KMS-11 (cell line): ENCODE data around the gene RIPOR3.

Experiments used
- H2AFZ ChIP-seq: fragments of 200-600 bp; sonication (generic); 2 replicates; pipeline ENCODE4 v1.6.1; 2016; ENCODE audit warnings: antibody characterized with exemption, mixed run types, low read depth
- H3K27ac ChIP-seq: fragments of 200-600 bp; sonication (generic); 2 replicates; pipeline ENCODE4 v1.6.1; 2016; ENCODE audit warnings: mild to moderate bottlenecking, mixed run types
- H3K27me3 ChIP-seq: fragments of 200-600 bp; sonication (generic); 2 replicates; pipeline ENCODE4 v1.6.1; 2017; ENCODE audit warnings: mild to moderate bottlenecking, low read depth, mixed run types, moderate library complexity; ENCODE audit not compliant: insufficient read depth
- H3K36me3 ChIP-seq: fragments of 200-600 bp; sonication (generic); 2 replicates; pipeline ENCODE4 v1.6.1; 2017; ENCODE audit warnings: mild to moderate bottlenecking, mixed run types; ENCODE audit not compliant: insufficient read depth
- H3K4me1 ChIP-seq: fragments of 200-600 bp; sonication (generic); 2 replicates; pipeline ENCODE4 v1.6.1; 2016; ENCODE audit warnings: mild to moderate bottlenecking, low read depth, mixed run types; ENCODE audit not compliant: poor library complexity, severe bottlenecking
- H3K4me2 ChIP-seq: fragments of 200-600 bp; sonication (generic); 2 replicates; pipeline ENCODE4 v1.7.0; 2016; ENCODE audit warnings: mild to moderate bottlenecking, mixed run types
- H3K4me3 ChIP-seq: fragments of 200-600 bp; sonication (generic); IDR thresholded peaks from 2 replicates; pipeline ENCODE4 v1.6.1; 2017; ENCODE audit warnings: low read depth, low read length, mixed read lengths; ENCODE audit not compliant: insufficient read depth
- H3K79me2 ChIP-seq: fragments of 200-600 bp; sonication (generic); 2 replicates; pipeline ENCODE4 v1.6.1; 2016; ENCODE audit warnings: low read depth, mixed run types; ENCODE audit not compliant: insufficient read depth
- H3K9ac ChIP-seq: fragments of 200-600 bp; sonication (generic); 2 replicates; pipeline ENCODE4 v1.6.1; 2016; ENCODE audit warnings: mild to moderate bottlenecking, mixed run types
- H4K20me1 ChIP-seq: fragments of 200-600 bp; sonication (generic); 2 replicates; pipeline ENCODE4 v1.6.1; 2016; ENCODE audit warnings: mild to moderate bottlenecking, mixed run types; ENCODE audit not compliant: insufficient read depth
- CTCF ChIP-seq: fragments of 200-600 bp; sonication (generic); conservative IDR thresholded peaks from 2 replicates; pipeline ENCODE4 v1.6.1; 2017; ENCODE audit warnings: low read depth, mild to moderate bottlenecking, antibody characterized with exemption, low read length, moderate library complexity, mixed read lengths

Gene RIPOR3, protein sequence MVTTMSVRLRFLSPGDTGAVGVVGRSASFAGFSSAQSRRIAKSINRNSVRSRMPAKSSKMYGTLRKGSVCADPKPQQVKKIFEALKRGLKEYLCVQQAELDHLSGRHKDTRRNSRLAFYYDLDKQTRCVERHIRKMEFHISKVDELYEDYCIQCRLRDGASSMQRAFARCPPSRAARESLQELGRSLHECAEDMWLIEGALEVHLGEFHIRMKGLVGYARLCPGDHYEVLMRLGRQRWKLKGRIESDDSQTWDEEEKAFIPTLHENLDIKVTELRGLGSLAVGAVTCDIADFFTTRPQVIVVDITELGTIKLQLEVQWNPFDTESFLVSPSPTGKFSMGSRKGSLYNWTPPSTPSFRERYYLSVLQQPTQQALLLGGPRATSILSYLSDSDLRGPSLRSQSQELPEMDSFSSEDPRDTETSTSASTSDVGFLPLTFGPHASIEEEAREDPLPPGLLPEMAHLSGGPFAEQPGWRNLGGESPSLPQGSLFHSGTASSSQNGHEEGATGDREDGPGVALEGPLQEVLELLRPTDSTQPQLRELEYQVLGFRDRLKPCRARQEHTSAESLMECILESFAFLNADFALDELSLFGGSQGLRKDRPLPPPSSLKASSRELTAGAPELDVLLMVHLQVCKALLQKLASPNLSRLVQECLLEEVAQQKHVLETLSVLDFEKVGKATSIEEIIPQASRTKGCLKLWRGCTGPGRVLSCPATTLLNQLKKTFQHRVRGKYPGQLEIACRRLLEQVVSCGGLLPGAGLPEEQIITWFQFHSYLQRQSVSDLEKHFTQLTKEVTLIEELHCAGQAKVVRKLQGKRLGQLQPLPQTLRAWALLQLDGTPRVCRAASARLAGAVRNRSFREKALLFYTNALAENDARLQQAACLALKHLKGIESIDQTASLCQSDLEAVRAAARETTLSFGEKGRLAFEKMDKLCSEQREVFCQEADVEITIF

GRCh38 chr20:50690650-50691572, at the start of gene RIPOR3:
Gene RIPOR3 (minus strand): TSS chr20:50691542. CDS start chr20:50691128, 414 bp downstream.
- no peaks in the 10 kb centered on the region for H3K79me2 ChIP-seq
- H2AFZ ChIP-seq, result no peak within 1 kb of the TSS
- no peaks in the 10 kb centered on the region for H3K4me1 ChIP-seq
- H4K20me1 ChIP-seq, result no peaks in the 10 kb centered on the region
- TF ChIP-seq CTCF, result no peak
- H3K27ac ChIP-seq, result no peak within 1 kb of the TSS
- no peak within 1 kb of the TSS for H3K4me3 ChIP-seq
- no peak within 1 kb of the TSS for H3K4me2 ChIP-seq
- no peaks in the 10 kb centered on the region for H3K27me3 ChIP-seq
- no peak within 1 kb of the TSS for H3K9ac ChIP-seq
- no peaks in the 10 kb centered on the region for H3K36me3 ChIP-seq

GRCh38 chr20:50737352-50737751, 46.0 kb upstream of the RIPOR3 start:
- Histone ChIP-seq H4K20me1 (no peaks in the 10 kb centered on the region), H3K4me3 (no peak overlapping the region), H3K9ac (no peak overlapping the region), H3K4me2 (no peak overlapping the region), H3K27me3 (no peaks in the 10 kb centered on the region), H3K79me2 (no peaks in the 10 kb centered on the region; the same call in 1 of the 2 replicates), H3K27ac (no peak overlapping the region), H3K36me3 (no peaks in the 10 kb centered on the region), H3K4me1 (peaks cover 16% of the 10 kb centered on the region), H2AFZ (no peak overlapping the region)
- TF ChIP-seq CTCF, result no peak

DNA sequence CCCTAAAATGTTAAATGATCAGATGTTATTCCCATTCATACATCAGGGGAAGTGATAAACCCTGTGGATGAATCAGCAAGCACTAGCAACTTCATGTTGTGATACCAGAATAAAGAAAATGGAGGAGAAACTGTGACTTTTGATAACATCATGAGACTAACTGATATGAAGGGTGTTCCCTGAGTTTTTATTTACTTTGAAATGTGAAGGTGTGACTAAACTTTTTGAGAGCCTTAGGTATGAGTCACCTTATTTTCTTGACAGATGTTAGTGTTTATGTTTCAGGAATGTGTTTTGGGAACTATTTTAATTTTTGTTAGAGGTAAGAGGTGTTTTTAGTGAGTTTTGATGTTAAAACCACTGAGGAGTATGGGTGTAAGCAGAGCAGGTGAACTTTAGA, 44.5 kb upstream of the RIPOR3 start:
- H3K9ac ChIP-seq, result no peak overlapping the region
- H3K27ac ChIP-seq, result no peak overlapping the region
- H3K4me3 ChIP-seq, result no peak overlapping the region
- TF ChIP-seq CTCF, result no peak
- H3K27me3 ChIP-seq, result no peaks in the 10 kb centered on the region
- no peaks in the 10 kb centered on the region for H4K20me1 ChIP-seq
- peaks cover 19% of the 10 kb centered on the region for H3K4me1 ChIP-seq
- no peaks in the 10 kb centered on the region; the same call in 1 of the 2 replicates for H3K79me2 ChIP-seq
- no peaks in the 10 kb centered on the region for H3K36me3 ChIP-seq
- H3K4me2 ChIP-seq, result no peak overlapping the region
- no peak overlapping the region for H2AFZ ChIP-seq
